ENCODE results near the gene RASSF1.
A peak's percentile ranks its signal among the peaks of the same experiment; 100 is the strongest.

The RASSF1 gene

GRCh38 chr3:50327129-50327528 lies 13.5 kb downstream of the RASSF1 start:
- ChIA-PET CTCF (no interaction called here), POLR2A (interaction anchor here (0.9 to 3.1 kb wide), 16 partner anchors 9 to 133 kb away, joined by 3 to 88 read pairs (median 5); partner anchors contain the start of genes CYB561D2, GNAI2, HYAL3 and IFRD2)
- no peak for TF ChIP-seq FOXA1 (IDR thresholded peaks at IDR 0.05)
- no peak for TF ChIP-seq PKNOX1 (IDR thresholded peaks at IDR 0.05)
- no peak for TF ChIP-seq BHLHE40 (IDR thresholded peaks at IDR 0.05; ENCODE audit: borderline replicate concordance)
- no peak for TF ChIP-seq ELF4 (IDR thresholded peaks at IDR 0.05)
- TF ChIP-seq LEF1 (IDR thresholded peaks at IDR 0.05; ENCODE audit: borderline replicate concordance) = no peak
- no peak for TF ChIP-seq SUZ12 (IDR thresholded peaks at IDR 0.05)
- TF ChIP-seq FOXK2 (IDR thresholded peaks at IDR 0.05) = no peak
- DNase-seq (ENCODE audit: extremely low spot score) = no peak

- no peak for DNase-seq (ENCODE audit: extremely low spot score)
- POLR2A ChIA-PET = interaction anchor here (1.7 to 2.2 kb wide), 2 partner anchors 11 to 24 kb away, joined by 5 to 14 read pairs; partner anchors contain the start of genes CYB561D2 and NPRL2
- CTCF ChIA-PET = no interaction called here
- TF ChIP-seq FOXM1 (IDR thresholded peaks at IDR 0.05; ENCODE audit: borderline replicate concordance) = no peak
- TF ChIP-seq PKNOX1 (IDR thresholded peaks at IDR 0.05) = no peak
- TF ChIP-seq FOXA1 (IDR thresholded peaks at IDR 0.05) = no peak
- no peak for TF ChIP-seq ARNT (IDR thresholded peaks at IDR 0.05)
- no peak for TF ChIP-seq CTBP1 (IDR thresholded peaks at IDR 0.05; ENCODE audit: borderline replicate concordance)
- TF ChIP-seq SP1 (IDR thresholded peaks at IDR 0.05) = no peak
- no peak for TF ChIP-seq NFRKB (IDR thresholded peaks at IDR 0.05)
- no peak for TF ChIP-seq HDGF (IDR thresholded peaks at IDR 0.05; ENCODE audit: borderline replicate concordance)
These were observed 14.5 kb downstream of the RASSF1 start for GRCh38 chr3:50326182-50326541.

- ChIA-PET CTCF (interaction anchor here (0.7 kb wide), 1 partner anchor 26 kb away, joined by 3 read pairs; the partner anchor contains the start of genes HYAL3 and NAA80), POLR2A (interaction anchor here (1.7 kb wide), 1 partner anchor 12 kb away, joined by 5 read pairs; no protein-coding TSS in a partner anchor)
- no peak for DNase-seq (ENCODE audit: extremely low spot score)
- TF ChIP-seq FOXK2 (IDR thresholded peaks at IDR 0.05) = no peak
- no peak for TF ChIP-seq ZNF384 (IDR thresholded peaks at IDR 0.05)
- TF ChIP-seq HDGF (IDR thresholded peaks at IDR 0.05; ENCODE audit: borderline replicate concordance) = no peak
- TF ChIP-seq SUZ12 (IDR thresholded peaks at IDR 0.05) = no peak
- TF ChIP-seq L3MBTL2 (conservative IDR thresholded peaks at IDR 0.05) = no peak
- no peak for TF ChIP-seq FOXM1 (IDR thresholded peaks at IDR 0.05; ENCODE audit: borderline replicate concordance)
- TF ChIP-seq BHLHE40 (IDR thresholded peaks at IDR 0.05; ENCODE audit: borderline replicate concordance) = no peak
- TF ChIP-seq NFRKB (IDR thresholded peaks at IDR 0.05) = no peak
- no peak for TF ChIP-seq PKNOX1 (IDR thresholded peaks at IDR 0.05)
These were observed 15.0 kb downstream of the RASSF1 start for GRCh38 chr3:50325497-50326181.

GRCh38 chr3:50325113-50325480 lies 15.5 kb downstream of the RASSF1 start:
- ChIA-PET CTCF (interaction anchor here (0.7 to 1.6 kb wide), 3 partner anchors 26 to 217 kb away, joined by 3 read pairs; partner anchors contain the start of genes HYAL3 and NAA80), POLR2A (interaction anchor here (3.7 kb wide), 1 partner anchor 12 kb away, joined by 23 read pairs; no protein-coding TSS in a partner anchor)
- TF ChIP-seq CTBP1 (IDR thresholded peaks at IDR 0.05; ENCODE audit: borderline replicate concordance) = no peak
- TF ChIP-seq FOXM1 (IDR thresholded peaks at IDR 0.05; ENCODE audit: borderline replicate concordance) = no peak
- no peak for TF ChIP-seq FOXA1 (IDR thresholded peaks at IDR 0.05)
- no peak for TF ChIP-seq FOXK2 (IDR thresholded peaks at IDR 0.05)
- no peak for TF ChIP-seq SUZ12 (IDR thresholded peaks at IDR 0.05)
- no peak for TF ChIP-seq ZNF384 (IDR thresholded peaks at IDR 0.05)
- TF ChIP-seq BHLHE40 (IDR thresholded peaks at IDR 0.05; ENCODE audit: borderline replicate concordance) = no peak
- TF ChIP-seq SP1 (IDR thresholded peaks at IDR 0.05) = no peak
- no peak for TF ChIP-seq NFRKB (IDR thresholded peaks at IDR 0.05)
- no peak for TF ChIP-seq HDGF (IDR thresholded peaks at IDR 0.05; ENCODE audit: borderline replicate concordance)
- no peak for TF ChIP-seq ARNT (IDR thresholded peaks at IDR 0.05)
- TF ChIP-seq LEF1 (IDR thresholded peaks at IDR 0.05; ENCODE audit: borderline replicate concordance) = no peak
- DNase-seq (ENCODE audit: extremely low spot score) = no peak

- no peak for TF ChIP-seq SUZ12 (IDR thresholded peaks at IDR 0.05)
- TF ChIP-seq HDGF (IDR thresholded peaks at IDR 0.05; ENCODE audit: borderline replicate concordance) = peak; percentile 73; the same call in 1 of the 2 replicates
- peak; percentile 74 for DNase-seq (ENCODE audit: extremely low spot score)
- CTCF ChIA-PET = interaction anchor here (0.7 to 1.6 kb wide), 10 partner anchors 10 to 1288 kb away, joined by 3 to 7 read pairs (median 3); partner anchors contain the start of genes GNAI2, HYAL3 and NAA80
- POLR2A ChIA-PET = interaction anchor here (1.9 to 3.7 kb wide), 2 partner anchors 13 to 33 kb away, joined by 7 to 23 read pairs; partner anchors contain the start of gene IFRD2
These were observed 16.1 kb downstream of the RASSF1 start for GRCh38 chr3:50324351-50325112.

GRCh38 chr3:50323614-50324199 lies 16.9 kb downstream of the RASSF1 start:
- CTCF ChIA-PET = interaction anchor here (0.7 to 1.6 kb wide), 9 partner anchors 9 to 1289 kb away, joined by 3 to 7 read pairs (median 3); partner anchors contain the start of genes GNAI2, HYAL3 and NAA80
- POLR2A ChIA-PET = interaction anchor here (1.9 to 3.7 kb wide), 2 partner anchors 13 to 32 kb away, joined by 7 to 23 read pairs; partner anchors contain the start of gene IFRD2
- DNase-seq (ENCODE audit: extremely low spot score) = no peak
- TF ChIP-seq CTBP1 (IDR thresholded peaks at IDR 0.05; ENCODE audit: borderline replicate concordance) (no peak), FOXA1 (IDR thresholded peaks at IDR 0.05) (no peak), ZNF384 (IDR thresholded peaks at IDR 0.05) (no peak), FOXK2 (IDR thresholded peaks at IDR 0.05) (no peak), HDGF (IDR thresholded peaks at IDR 0.05; ENCODE audit: borderline replicate concordance) (no peak), L3MBTL2 (conservative IDR thresholded peaks at IDR 0.05) (no peak), SUZ12 (IDR thresholded peaks at IDR 0.05) (no peak), NFRKB (IDR thresholded peaks at IDR 0.05) (no peak), LEF1 (IDR thresholded peaks at IDR 0.05; ENCODE audit: borderline replicate concordance) (no peak)

All from HEK293T (cell line).